Measurements from ENCODE around the gene DDAH2.
A peak's percentile ranks its signal among the peaks of the same experiment; 100 is the strongest.
"Not testable (repeated sequence)": the region's sequence is repeated elsewhere in the genome, so short reads cannot be mapped to it uniquely, and the experiment has no call there.

Gene DDAH2

GRCh38 chr6:31713465-31713864 lies 15.6 kb downstream of the DDAH2 start:
- DNase-seq (ENCODE audit: low read depth in 3 of 3), result no peak

- no peak for DNase-seq (ENCODE audit: low read depth in 3 of 3)
Observed at GRCh38 chr6:31712296-31712695, 16.8 kb downstream of the DDAH2 start.

- DNase-seq (ENCODE audit: low read depth in 3 of 3), result no peak
Observed at GRCh38 chr6:31711233-31711632, 17.9 kb downstream of the DDAH2 start.

DNA sequence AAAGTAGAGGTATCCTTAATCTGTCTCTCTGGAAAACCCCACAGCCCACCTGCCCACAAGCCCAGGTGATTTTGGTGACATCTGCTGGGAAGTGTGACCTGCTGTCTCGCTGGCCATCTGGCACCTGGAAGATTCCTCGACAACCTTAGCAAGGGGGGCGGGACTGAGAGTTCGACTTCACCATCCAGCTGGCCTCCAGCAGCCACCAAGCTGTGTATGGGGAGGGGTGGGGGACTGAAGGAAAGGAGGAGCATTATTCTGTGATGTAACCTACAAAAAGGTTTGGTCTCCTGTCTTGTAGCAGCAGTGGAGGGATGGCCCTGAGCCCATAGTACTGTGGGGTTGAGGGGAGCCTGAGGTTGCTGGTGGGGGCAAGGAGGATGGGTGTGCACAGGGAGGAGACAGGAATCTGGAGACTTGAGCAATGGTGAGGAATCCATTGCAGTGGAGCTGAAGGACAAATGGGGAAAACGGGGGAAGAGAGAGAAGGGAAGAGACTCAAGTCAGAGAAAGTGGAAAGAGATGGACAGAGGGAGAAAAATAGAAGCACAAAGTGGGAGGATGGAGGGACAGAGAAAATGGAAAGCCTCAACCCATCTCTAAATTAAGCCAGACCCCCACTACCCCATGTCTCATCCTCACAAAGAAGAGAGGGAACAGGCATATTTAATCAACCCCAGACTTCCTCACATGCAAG lies 18.4 kb downstream of the DDAH2 start:
- DNase-seq (ENCODE audit: low read depth in 3 of 3), result no peak

DNA sequence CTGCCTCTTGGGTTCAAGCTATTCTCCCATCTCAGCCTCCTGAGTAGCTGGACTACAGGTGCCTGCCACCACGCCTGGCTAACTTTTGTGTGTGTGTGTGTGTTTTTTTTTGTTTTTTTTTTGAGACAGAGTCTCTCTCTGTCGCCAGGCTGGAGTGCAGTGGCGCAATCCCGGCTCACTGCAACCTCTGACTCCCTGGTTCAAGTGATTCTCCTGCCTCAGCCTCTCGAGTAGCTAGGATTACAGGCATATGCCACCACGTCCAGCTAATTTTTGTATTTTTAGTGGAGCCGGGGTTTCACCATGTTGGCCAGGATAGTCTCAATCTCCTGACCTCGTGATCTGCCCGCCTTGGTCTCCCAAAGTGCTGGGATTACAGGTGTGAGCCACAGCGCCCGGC lies 19.9 kb downstream of the DDAH2 start:
- not testable (repeated sequence) for DNase-seq (ENCODE audit: low read depth in 3 of 3)

DNA sequence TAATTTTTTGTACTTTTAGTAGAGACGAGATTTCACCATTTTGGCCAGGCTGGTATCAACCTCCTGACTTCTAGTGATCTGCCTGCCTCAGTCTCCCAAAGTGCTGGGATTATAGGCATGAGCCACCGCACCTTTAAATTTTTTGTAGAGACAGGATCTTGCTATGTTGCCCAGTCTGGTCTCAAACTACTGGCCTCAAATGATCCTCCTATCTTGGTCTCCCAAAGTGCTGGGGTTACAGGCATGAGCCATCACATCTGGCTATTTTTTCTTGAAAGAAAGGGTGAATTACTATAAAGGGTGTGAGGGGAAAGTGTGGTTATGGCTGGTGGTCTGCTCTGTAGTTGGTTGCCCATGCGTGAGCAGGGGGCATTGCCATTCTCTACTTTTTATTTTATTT lies 20.9 kb downstream of the DDAH2 start:
- DNase-seq (ENCODE audit: low read depth in 3 of 3), result no peak

DNA sequence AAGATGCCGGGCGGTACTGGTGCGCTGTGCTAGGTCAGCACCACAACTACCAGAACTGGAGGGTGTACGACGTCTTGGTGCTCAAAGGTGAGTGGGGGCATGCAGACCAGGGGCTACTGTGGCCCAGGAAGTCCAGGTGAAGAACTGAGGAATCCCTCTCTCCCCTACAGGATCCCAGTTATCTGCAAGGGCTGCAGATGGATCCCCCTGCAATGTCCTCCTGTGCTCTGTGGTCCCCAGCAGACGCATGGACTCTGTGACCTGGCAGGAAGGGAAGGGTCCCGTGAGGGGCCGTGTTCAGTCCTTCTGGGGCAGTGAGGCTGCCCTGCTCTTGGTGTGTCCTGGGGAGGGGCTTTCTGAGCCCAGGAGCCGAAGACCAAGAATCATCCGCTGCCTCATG lies 21.4 kb downstream of the DDAH2 start:
- DNase-seq (ENCODE audit: low read depth in 3 of 3), result no peak

- no peak for DNase-seq (ENCODE audit: low read depth in 3 of 3)
Observed at GRCh38 chr6:31706599-31706998, 22.5 kb downstream of the DDAH2 start, which contains the start of gene LY6G6F. Gene LY6G6F, plus strand, starts transcription at chr6:31706866. Its CDS starts 41 bp downstream, at chr6:31706907.

DNA sequence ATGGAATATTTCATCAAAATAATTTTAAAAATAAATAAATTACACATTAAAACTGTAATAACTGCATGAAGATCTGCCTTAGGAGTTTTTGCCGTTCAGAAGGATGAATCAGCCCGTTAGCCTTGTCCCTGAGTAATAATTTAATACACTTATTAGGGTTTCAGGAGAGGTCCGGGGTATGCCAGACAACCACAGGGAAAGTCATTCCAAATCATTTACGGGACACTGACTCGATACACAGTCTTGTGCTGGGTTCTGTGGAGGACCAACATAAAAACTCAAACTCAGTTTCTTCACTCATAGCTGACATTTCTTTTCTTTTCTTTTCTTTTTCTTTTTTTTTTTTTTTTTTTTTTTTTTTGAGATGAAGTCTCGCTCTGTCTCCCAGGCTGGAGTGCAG lies 23.2 kb downstream of the DDAH2 start:
- no peak for DNase-seq (ENCODE audit: low read depth in 3 of 3)

DNA sequence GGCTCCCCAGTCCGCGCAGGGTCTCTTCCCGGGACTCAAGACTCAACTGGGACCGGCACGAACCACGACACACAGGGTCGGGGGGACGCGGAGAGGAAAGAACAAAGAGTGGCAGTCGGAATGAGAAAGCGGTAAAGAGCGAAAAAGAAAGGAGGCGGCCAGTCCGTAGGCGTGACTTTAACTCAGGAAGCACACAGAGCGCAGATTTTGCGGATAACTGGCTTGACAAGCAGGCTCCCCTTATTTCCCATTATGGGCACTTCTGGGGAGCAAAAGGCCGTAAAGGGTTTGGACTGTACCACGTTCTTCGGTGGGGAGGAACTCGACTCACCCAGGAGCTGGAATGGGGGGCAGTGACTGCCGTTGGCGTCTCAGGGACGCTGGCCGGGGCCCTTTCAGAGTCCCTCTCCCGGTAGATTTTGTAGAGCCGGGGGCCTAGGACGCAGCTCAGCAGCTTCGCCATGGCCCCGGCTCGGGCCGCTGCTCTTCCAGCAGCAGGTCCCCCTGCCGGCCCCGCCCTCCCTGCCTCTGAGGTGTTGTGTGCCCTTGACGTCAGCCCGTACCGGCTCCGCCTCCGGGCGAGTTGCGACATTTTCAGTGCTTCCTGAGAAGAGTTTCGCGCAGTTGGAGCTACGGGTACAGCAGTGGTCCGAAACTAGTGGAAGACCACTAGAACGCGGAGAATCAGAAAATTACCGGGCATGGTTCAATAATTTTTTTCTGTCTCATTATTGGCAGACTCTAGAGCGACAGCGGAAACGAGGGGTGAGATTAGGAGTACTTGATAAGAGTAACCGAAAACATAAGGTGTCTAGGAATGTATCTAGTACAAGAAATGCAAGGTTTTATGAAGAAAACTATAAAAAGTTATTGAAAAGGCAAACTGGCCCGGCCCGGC lies 26.0 kb downstream of the DDAH2 start, which contains the start of gene ABHD16A:
TSS of gene ABHD16A (minus strand) at position 506 of the 898 bp plus-strand sequence. CDS start at position 463, 43 bp downstream.
- DNase-seq (ENCODE audit: low read depth in 3 of 3), result peak; percentile 89 to 94 (median 92)

- DNase-seq (ENCODE audit: low read depth in 3 of 3), result no peak
Observed at GRCh38 chr6:31702405-31702818, 26.7 kb downstream of the DDAH2 start.

GRCh38 chr6:31701666-31702404 lies 27.3 kb downstream of the DDAH2 start:
- DNase-seq (ENCODE audit: low read depth in 3 of 3), result no peak

DNA sequence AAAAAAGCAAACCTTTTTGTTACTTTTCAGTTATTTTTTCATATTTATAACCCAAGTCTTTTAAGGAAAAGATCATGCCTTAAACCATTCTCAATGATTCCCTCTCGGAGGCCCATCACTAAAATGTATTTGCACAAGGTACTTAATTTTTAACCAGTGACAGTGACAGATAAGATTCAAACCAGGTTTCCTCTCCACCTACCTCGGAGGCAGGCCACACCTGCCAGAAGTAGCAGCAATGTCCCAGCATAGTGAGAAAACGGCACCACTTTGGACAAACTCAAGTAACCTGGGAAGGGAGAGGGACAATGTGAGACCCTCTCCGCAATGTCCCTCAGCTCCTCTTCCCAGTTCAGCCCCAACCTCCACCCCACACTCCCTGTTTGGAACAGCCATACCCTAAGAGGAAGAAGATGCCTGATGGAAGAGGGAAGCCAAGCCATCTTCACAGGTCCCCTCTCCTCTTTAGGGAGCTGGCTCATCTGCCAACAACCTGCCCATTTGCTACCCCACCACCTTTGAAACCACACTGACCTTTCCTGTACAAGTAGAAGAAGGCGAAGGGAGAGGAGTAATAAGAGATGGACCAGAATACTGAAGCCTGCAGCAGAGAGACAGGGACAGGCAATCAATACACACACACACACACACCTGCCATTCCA lies 28.2 kb downstream of the DDAH2 start:
- no peak for DNase-seq (ENCODE audit: low read depth in 3 of 3)

GRCh38 chr6:31697555-31697954 lies 31.5 kb downstream of the DDAH2 start:
- no peak for DNase-seq (ENCODE audit: low read depth in 3 of 3)

GRCh38 chr6:31693535-31693934 lies 35.6 kb downstream of the DDAH2 start:
- no peak for DNase-seq (ENCODE audit: low read depth in 3 of 3)

DNA sequence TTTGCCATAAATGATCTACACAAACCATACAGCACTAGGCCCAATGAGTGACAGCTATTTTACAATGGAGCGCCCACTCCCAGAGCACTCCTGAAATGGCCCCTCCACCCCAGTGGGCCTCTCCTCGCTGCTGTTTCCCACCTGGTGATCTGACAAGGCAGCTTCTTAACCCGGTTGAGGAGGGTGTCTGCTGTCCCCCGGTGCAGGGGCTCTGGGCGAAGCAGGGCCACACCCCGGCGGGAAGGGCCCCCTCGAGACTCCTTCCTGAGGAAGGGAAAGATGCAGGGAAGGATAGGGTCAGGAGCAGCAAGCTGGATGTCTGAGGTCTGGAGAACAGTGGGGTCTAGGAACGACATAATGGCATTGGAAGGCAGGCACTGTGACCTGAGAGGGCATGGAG lies 36.2 kb downstream of the DDAH2 start:
- DNase-seq (ENCODE audit: low read depth in 3 of 3), result no peak

DNA sequence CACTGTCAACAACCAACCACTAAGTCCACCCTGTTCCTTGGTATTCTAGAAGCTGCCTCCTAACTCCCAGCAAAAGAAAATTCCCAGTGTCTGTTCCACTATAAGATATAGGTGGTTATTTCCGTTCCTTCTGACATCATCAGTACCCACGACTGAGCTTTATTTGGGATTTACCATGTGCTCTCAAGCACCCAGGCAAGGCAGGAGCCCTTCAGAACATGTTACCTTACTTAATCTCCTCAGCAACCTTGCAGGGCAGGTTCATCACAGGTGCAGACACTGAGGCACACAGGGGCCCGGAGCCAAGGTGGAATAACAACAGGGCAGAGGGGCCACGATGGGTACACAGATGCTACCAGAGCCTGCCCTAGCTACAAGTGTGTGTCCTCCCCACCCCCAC lies 36.7 kb downstream of the DDAH2 start:
- no peak for DNase-seq (ENCODE audit: low read depth in 3 of 3)

GRCh38 chr6:31691564-31692108 lies 37.5 kb downstream of the DDAH2 start:
- no peak for DNase-seq (ENCODE audit: low read depth in 3 of 3)

GRCh38 chr6:31691078-31691463 lies 38.0 kb downstream of the DDAH2 start:
- no peak for DNase-seq (ENCODE audit: low read depth in 3 of 3)

DNA sequence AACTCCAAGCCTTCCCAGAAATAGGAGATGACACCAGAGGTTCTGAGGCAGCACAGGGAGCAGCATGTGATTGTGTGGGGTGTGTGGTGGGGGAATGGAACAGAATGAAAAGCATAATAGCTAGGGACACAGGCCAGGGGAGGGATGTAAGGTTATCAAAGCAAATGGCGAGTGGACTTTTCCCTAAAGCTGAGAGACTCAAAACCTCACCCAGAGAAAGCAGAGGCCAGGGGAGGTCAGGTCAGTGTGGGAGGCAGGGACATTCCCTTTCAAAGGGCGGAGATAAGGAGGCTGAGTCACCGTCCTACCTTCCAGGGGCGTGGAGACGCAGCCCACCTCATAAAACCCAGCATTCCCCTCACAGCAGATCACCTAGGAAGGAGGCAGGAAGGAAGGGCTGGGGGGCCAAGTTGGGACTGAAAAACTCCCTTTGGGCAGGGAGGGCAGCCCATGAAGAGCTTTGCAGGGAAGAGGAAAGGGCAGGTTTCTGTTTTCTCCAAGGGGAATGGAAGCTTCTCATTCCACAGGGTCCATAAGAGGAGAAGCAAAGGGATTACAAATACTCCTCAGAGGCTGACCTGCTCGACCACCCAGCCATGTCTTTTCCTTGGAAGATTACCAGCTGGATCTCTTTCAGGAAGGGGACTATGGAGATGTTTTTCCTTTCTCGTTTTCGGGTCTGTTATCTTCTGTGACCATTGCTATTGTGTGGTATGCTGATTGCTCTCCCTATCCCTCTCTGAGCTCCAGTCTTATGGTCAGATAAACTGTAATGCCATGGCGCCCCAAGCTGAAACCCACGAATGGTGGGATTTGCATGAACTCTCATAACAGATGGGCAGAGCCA lies 38.6 kb downstream of the DDAH2 start:
- DNase-seq (ENCODE audit: low read depth in 3 of 3), result no peak
